ENCODE results near the gene CHMP2A. TPM values are rescaled to one million over a fixed set of nuclear protein-coding genes. Genes with fewer than 3 reads are reported as not detected.

Gene CHMP2A
- total RNA-seq, 1 experiment from 2014 or later: 268 TPM

- in situ Hi-C loops (cut with HindIII; ENCODE audit: low pct_unique_long_range_greater_than_20kb, low sequenced_read_pairs): no loop called here
- DNase-seq (ENCODE audit: low read depth): no peak
These were observed 2.5 kb upstream of the CHMP2A start for GRCh38 chr19:58557221-58558065.

GRCh38 chr19:58556622-58557220 is 1.8 kb upstream of the CHMP2A start:
- in situ Hi-C loops (cut with HindIII; ENCODE audit: low pct_unique_long_range_greater_than_20kb, low sequenced_read_pairs): no loop called here
- DNase-seq (ENCODE audit: low read depth): no peak

GRCh38 chr19:58555920-58556621 is 1.2 kb upstream of the CHMP2A start:
- DNase-seq (ENCODE audit: low read depth): no peak
- in situ Hi-C loops (cut with HindIII; ENCODE audit: low pct_unique_long_range_greater_than_20kb, low sequenced_read_pairs): no loop called here

GRCh38 chr19:58555369-58555885 is 522 bp upstream of the CHMP2A start:
- DNase-seq (ENCODE audit: low read depth): no peak
- in situ Hi-C loops (cut with HindIII; ENCODE audit: low pct_unique_long_range_greater_than_20kb, low sequenced_read_pairs): no loop called here

GRCh38 chr19:58553799-58554493 is 959 bp downstream of the CHMP2A start:
- in situ Hi-C loops (cut with HindIII; ENCODE audit: low pct_unique_long_range_greater_than_20kb, low sequenced_read_pairs): no loop called here

GRCh38 chr19:58552655-58553054 is 2.2 kb downstream of the CHMP2A start:
- no peak for DNase-seq (ENCODE audit: low read depth)
- in situ Hi-C loops (cut with HindIII; ENCODE audit: low pct_unique_long_range_greater_than_20kb, low sequenced_read_pairs): no loop called here

More at GRCh38 chr19:58553799-58554493, 959 bp downstream of the CHMP2A start:
- DNase-seq (ENCODE audit: low read depth): no peak

- DNase-seq (ENCODE audit: low read depth): no peak
- in situ Hi-C loops (cut with HindIII; ENCODE audit: low pct_unique_long_range_greater_than_20kb, low sequenced_read_pairs): no loop called here
These were observed 3.1 kb downstream of the CHMP2A start for GRCh38 chr19:58551577-58552471.

GRCh38 chr19:58551123-58551497 is 3.8 kb downstream of the CHMP2A start:
- in situ Hi-C loops (cut with HindIII; ENCODE audit: low pct_unique_long_range_greater_than_20kb, low sequenced_read_pairs): no loop called here
- no peak for DNase-seq (ENCODE audit: low read depth)

GRCh38 chr19:58550362-58551122 is 4.4 kb downstream of the CHMP2A start:
- DNase-seq (ENCODE audit: low read depth): no peak
- in situ Hi-C loops (cut with HindIII; ENCODE audit: low pct_unique_long_range_greater_than_20kb, low sequenced_read_pairs): no loop called here

- DNase-seq (ENCODE audit: low read depth): no peak
- in situ Hi-C loops (cut with HindIII; ENCODE audit: low pct_unique_long_range_greater_than_20kb, low sequenced_read_pairs): no loop called here
These were observed 5.1 kb downstream of the CHMP2A start for GRCh38 chr19:58549664-58550361.

GRCh38 chr19:58548859-58549663 is 5.8 kb downstream of the CHMP2A start:
- in situ Hi-C loops (cut with HindIII; ENCODE audit: low pct_unique_long_range_greater_than_20kb, low sequenced_read_pairs): no loop called here
- no peak for DNase-seq (ENCODE audit: low read depth)

GRCh38 chr19:58547323-58548312 is 7.3 kb downstream of the CHMP2A start:
- no peak for DNase-seq (ENCODE audit: low read depth)
- in situ Hi-C loops (cut with HindIII; ENCODE audit: low pct_unique_long_range_greater_than_20kb, low sequenced_read_pairs): no loop called here

- no peak for DNase-seq (ENCODE audit: low read depth)
- in situ Hi-C loops (cut with HindIII; ENCODE audit: low pct_unique_long_range_greater_than_20kb, low sequenced_read_pairs): no loop called here
These were observed 8.8 kb downstream of the CHMP2A start for GRCh38 chr19:58546019-58546530.

GRCh38 chr19:58545286-58546018 is 9.5 kb downstream of the CHMP2A start:
- no peak for DNase-seq (ENCODE audit: low read depth)
- in situ Hi-C loops (cut with HindIII; ENCODE audit: low pct_unique_long_range_greater_than_20kb, low sequenced_read_pairs): no loop called here

Data from Caki2 (cell line).